K562 (cell line): Measurements from ENCODE around the gene ERMP1. TPM values are rescaled to one million over a fixed set of nuclear protein-coding genes. Genes with fewer than 3 reads are reported as not detected.

Experiments used
- ATAC-seq: fragments of 200-7000 bp; cut with Tn5 transposase; 3 replicates; pipeline ENCODE4 v1.9.1; 2020; ENCODE audit warnings: moderate library complexity
- BruUV-seq: library from RNA; stranded (reverse); fragments of 400-500 nt; replicated peaks from 2 replicates; lab custom pipeline; 2021; lab: Mats Ljungman, UMichigan
- CTCF ChIA-PET: fragments of 300-600 bp; formaldehyde crosslinking; extraction: SDS; loops from one replicate; lab custom pipeline; 2021; ENCODE audit warnings: low intra/inter-chr PET ratio; lab: Yijun Ruan, JAX
- POLR2A ChIA-PET: fragments of 300-600, 350-650 bp; sonication (Branson Sonifier 250); formaldehyde crosslinking; extraction: SDS; loops from one replicate; lab custom pipeline; 2021; ENCODE audit warnings: antibody characterized with exemption, inconsistent platforms; lab: Yijun Ruan, JAX
- DNase-seq, 4 experiments: peaks; one replicate each; pipeline versions ENCODE4 v3.0.0 to v3.0.0-alpha.2; 2011 to 2018; ENCODE audit warnings: low spot score in 3 of 4, mixed read lengths in 3 of 4; ENCODE audit errors: extremely low read depth in 1 of 4
- FAIRE-seq: peaks from 2 replicates; lab custom pipeline; 2011; peaks lifted over from hg19 to GRCh38; lab: Jason Lieb, UNC
- H2AFZ ChIP-seq: 2 replicates; pipeline ENCODE4 v1.6.0; 2011; ENCODE audit warnings: low read depth, low read length, control low read depth, inconsistent platforms
- H3K27ac ChIP-seq: fragments of 200-600 bp; 3 replicates; pipeline ENCODE4 v1.8.0; 2011; ENCODE audit warnings: low read depth, mild to moderate bottlenecking, control low read depth, inconsistent platforms, low read length, moderate library complexity, mixed read lengths; ENCODE audit errors: extremely low read depth
- H3K27me3 ChIP-seq, 2 experiments: fragments of 300-600 bp in 1 of 2; 2 replicates in 1 of 2; 3 replicates in 1 of 2; pipeline versions ENCODE4 v1.6.0 to v1.8.0; 2011; ENCODE audit warnings: inconsistent platforms in 2 of 2, low read length in 2 of 2, mild to moderate bottlenecking in 1 of 2, mixed read lengths in 1 of 2, moderate library complexity in 1 of 2; ENCODE audit not compliant: control insufficient read depth in 2 of 2, insufficient read depth in 2 of 2
- H3K36me3 ChIP-seq: fragments of 300-600 bp; 3 replicates; pipeline ENCODE4 v1.8.0; 2011; ENCODE audit warnings: mild to moderate bottlenecking, low read length, inconsistent platforms; ENCODE audit not compliant: control insufficient read depth, insufficient read depth
- H3K4me1 ChIP-seq, 2 experiments: fragments of 200-600 bp in 1 of 2; replicated peaks in 1 of 2; 2 replicates in 1 of 2; 3 replicates in 1 of 2; pipeline versions ENCODE4 v1.5.1 to v1.8.0; 2011; ENCODE audit warnings: inconsistent platforms in 2 of 2, low read length in 2 of 2, mild to moderate bottlenecking in 1 of 2, mixed read lengths in 1 of 2, moderate library complexity in 1 of 2; ENCODE audit not compliant: control insufficient read depth in 2 of 2, insufficient read depth in 2 of 2
- H3K4me2 ChIP-seq: 2 replicates; pipeline ENCODE4 v1.6.1; 2011; ENCODE audit warnings: low read length, control low read depth, inconsistent platforms, mixed read lengths; ENCODE audit not compliant: insufficient read depth
- H3K4me3 ChIP-seq: fragments of 200-600 bp; sonication (generic), shearing (Covaris generic); 2 replicates; pipeline ENCODE4 v1.5.1; 2016; ENCODE audit warnings: control low read depth, inconsistent platforms
- H3K79me2 ChIP-seq: fragments of 200-600 bp; 3 replicates; pipeline ENCODE4 v1.8.0; 2011; ENCODE audit warnings: low read length, inconsistent platforms; ENCODE audit not compliant: control insufficient read depth, insufficient read depth
- H3K9ac ChIP-seq, 2 experiments: 2 replicates each; pipeline versions ENCODE4 v1.6.0 to v1.6.1; 2011; ENCODE audit warnings: low read depth in 2 of 2, low read length in 2 of 2, control low read depth in 1 of 2, inconsistent platforms in 1 of 2, mild to moderate bottlenecking in 1 of 2, mixed read lengths in 1 of 2; ENCODE audit not compliant: insufficient read depth in 1 of 2
- H3K9me1 ChIP-seq: one replicate; pipeline ENCODE4 v1.6.0; 2011; ENCODE audit warnings: inconsistent platforms, mild to moderate bottlenecking, low read length, moderate library complexity; ENCODE audit not compliant: control insufficient read depth, insufficient read depth
- H3K9me3 ChIP-seq: replicated peaks from 2 replicates; pipeline ENCODE4 v1.5.1; 2011; ENCODE audit warnings: low read depth, low read length, inconsistent platforms; ENCODE audit not compliant: control insufficient read depth, insufficient read depth
- H4K20me1 ChIP-seq: replicated peaks from 2 replicates; pipeline ENCODE4 v1.6.1; 2011; ENCODE audit warnings: low read length, inconsistent platforms, mixed read lengths; ENCODE audit not compliant: control insufficient read depth, insufficient read depth
- CTCF ChIP-seq, 3 experiments: IDR thresholded peaks in 2 of 3; conservative IDR thresholded peaks in 1 of 3; 2 replicates each; pipeline ENCODE4 v1.5.1; 2011 to 2012; ENCODE audit warnings: low read length in 3 of 3, mild to moderate bottlenecking in 3 of 3, control low read depth in 2 of 3, improper control_type of control experiment in 1 of 3, inconsistent platforms in 1 of 3, low read depth in 1 of 3, mixed read lengths in 1 of 3, moderate library complexity in 1 of 3; ENCODE audit not compliant: insufficient read depth in 2 of 3
- FOXK2 ChIP-seq, 2 experiments: fragments of 450-650 bp; IDR thresholded peaks in 1 of 2; conservative IDR thresholded peaks in 1 of 2; 2 replicates each; pipeline ENCODE4 v1.6.1; 2016; ENCODE audit warnings: low read depth in 2 of 2, mild to moderate bottlenecking in 1 of 2
- MTA2 ChIP-seq: fragments of 450-650 bp; IDR thresholded peaks from 2 replicates; pipeline ENCODE4 v1.6.1; 2016; ENCODE audit warnings: low read depth
- MYC ChIP-seq, 2 experiments: fragments of 250-450 bp in 1 of 2; sonication (Bioruptor Pico) in 1 of 2; IDR thresholded peaks; 2 replicates each; pipeline versions ENCODE4 v1.5.1 to v1.6.1; 2012 to 2021; ENCODE audit warnings: low read depth in 2 of 2, borderline replicate concordance in 1 of 2, improper control_type of control experiment in 1 of 2, low read length in 1 of 2, mild to moderate bottlenecking in 1 of 2, moderate library complexity in 1 of 2
- NELFE ChIP-seq: IDR thresholded peaks from 2 replicates; pipeline ENCODE4 v1.6.1; 2011; ENCODE audit warnings: mild to moderate bottlenecking; ENCODE audit not compliant: insufficient read depth, insufficient read length
- RAD51 ChIP-seq: fragments of 450-650 bp; IDR thresholded peaks from 2 replicates; pipeline ENCODE4 v1.7.1; 2016; ENCODE audit warnings: low read depth, mild to moderate bottlenecking, borderline replicate concordance
- RFX5 ChIP-seq: IDR thresholded peaks from 2 replicates; pipeline ENCODE4 v1.6.1; 2011; ENCODE audit warnings: low read depth, mild to moderate bottlenecking, improper control_type of control experiment, low read length
- SFPQ ChIP-seq: fragments of 200-400 bp; formaldehyde crosslinking; IDR thresholded peaks from 2 replicates; pipeline ENCODE4 v1.6.1; 2017; ENCODE audit warnings: mild to moderate bottlenecking, low read depth, low read length, moderate library complexity
- STAT6 ChIP-seq: sonication (generic); formaldehyde crosslinking; IDR thresholded peaks from 2 replicates; pipeline ENCODE4 v1.8.1; 2023; ENCODE audit warnings: mild to moderate bottlenecking, missing genetic modification reagents
- SUPT5H ChIP-seq: fragments of 450-650 bp; IDR thresholded peaks from 2 replicates; pipeline ENCODE4 v1.6.1; 2016
- ZNF347 ChIP-seq: fragments of 450-650 bp; formaldehyde crosslinking; IDR thresholded peaks from 2 replicates; pipeline ENCODE4 v1.4.0; 2020; ENCODE audit warnings: low read depth, mild to moderate bottlenecking, moderate library complexity
- ZNF696 ChIP-seq: fragments of 250-450 bp; sonication (Bioruptor Pico); conservative IDR thresholded peaks from 2 replicates; pipeline ENCODE4 v1.4.0; 2020; ENCODE audit warnings: mild to moderate bottlenecking, moderate library complexity
- ZNF766 ChIP-seq: fragments of 200-800 bp; sonication (Bioruptor generic); conservative IDR thresholded peaks from 2 replicates; pipeline ENCODE4 v1.6.1; 2016; ENCODE audit warnings: missing genetic modification characterization, missing compliant biosample characterization
- WGBS: fragments of 100-300 bp; shearing (Covaris generic); methylation state at CpG from one replicate; pipeline ENCODE4 v1.1.6; 2016; ENCODE audit warnings: low coverage, mixed read lengths; ENCODE audit not compliant: insufficient coverage; ENCODE audit errors: missing lambda C conversion rate; 5-methylcytosine and 5-hydroxymethylcytosine counted together
- in situ Hi-C: fragments of 300-500 bp; cut with MboI; formaldehyde crosslinking; loops from 4 replicates; pipeline ENCODE4 v1.15.0; 2018; ENCODE audit warnings: inconsistent platforms, mixed read lengths
- intact Hi-C: fragments of 100-400 bp; cut with micrococcal nuclease; formaldehyde crosslinking; loops from 2 replicates; pipeline ENCODE4 v1.14.2; 2022
- polyA plus RNA-seq, 8 experiments: library from polyadenylated mRNA; depleted of rRNA in 4 of 8; stranded (reverse) in 5 of 8; unstranded in 3 of 8; fragments of >200 nt; fragmentation: Nextera tagmentation in 2 of 8; fragmentation: Illumina TruSeq in 1 of 8; extraction: Ambion mirVana in 2 of 8; extraction: Trizol in 1 of 8; gene quantifications; 2 replicates each; pipeline versions ENCODE4 v1.2.1 to v1.2.3, GENCODE V29; 2011 to 2014; ENCODE audit warnings: inconsistent platforms in 1 of 8, missing spikeins in 1 of 8
- total RNA-seq, 7 experiments: library from RNA; depleted of rRNA in 6 of 7; stranded (reverse); fragments of >200 nt in 6 of 7; fragmentation: Illumina TruSeq in 2 of 7; extraction: Trizol in 2 of 7; gene quantifications; 2 replicates each; pipeline versions ENCODE4 v1.2.1 to v1.2.3, GENCODE V29; 2011 to 2021; ENCODE audit warnings: low replicate concordance in 1 of 7

Gene ERMP1
- total and polyA plus RNA-seq, 9 of the 15 experiments (the other 6 are each of a cell fraction or from before 2014, with no cell fraction given) = 2.5 to 26.3 (median 12.6) TPM

GRCh38 chr9:5762421-5762820 lies 70.5 kb downstream of the ERMP1 start:
- Histone ChIP-seq H3K79me2 (no peaks in the 10 kb centered on the region), H3K4me2 (no peak overlapping the region), H3K9me3 (no peaks in the 10 kb centered on the region), H3K9me1 (no peaks in the 10 kb centered on the region), H3K27me3 (no peaks in the 10 kb centered on the region), H3K4me1 (no peaks in the 10 kb centered on the region), H3K36me3 (peaks cover 55% of the 10 kb centered on the region; the same call in 2 of the 3 replicates), H2AFZ (no peak overlapping the region), H3K9ac (no peak overlapping the region), H4K20me1 (no peaks in the 10 kb centered on the region), H3K27ac (no peak overlapping the region), H3K4me3 (no peak overlapping the region)
- intact Hi-C loops = no loop called here
- no TSS peak for BruUV-seq
- ChIA-PET CTCF (no interaction called here), POLR2A (no interaction called here)
- ATAC-seq = no peak
- in situ Hi-C loops = no loop called here
- TF ChIP-seq RAD51 = no peak
- no peak for TF ChIP-seq ZNF766
- TF ChIP-seq SFPQ = no peak
- TF ChIP-seq SUPT5H = no peak
- no peak for TF ChIP-seq NELFE
- TF ChIP-seq CTCF (IDR thresholded peaks at IDR 0.05 in 2 of 3, conservative IDR thresholded peaks at IDR 0.05 in 1 of 3; ENCODE audit: insufficient read depth in 2 of 3, low read depth in 1 of 3, low read length in 3 of 3) = no peak
- no peak for TF ChIP-seq RFX5
- no peak for TF ChIP-seq ZNF347
- no peak for TF ChIP-seq MYC (IDR thresholded peaks at IDR 0.05; ENCODE audit: low read depth, low read length)
- TF ChIP-seq MYC (CRISPR knock-in tag; IDR thresholded peaks at IDR 0.05; ENCODE audit: borderline replicate concordance, low read depth) = no peak
- TF ChIP-seq STAT6 = no peak
- no peak for TF ChIP-seq FOXK2 (conservative IDR thresholded peaks at IDR 0.05 in 1 of 2, IDR thresholded peaks at IDR 0.05 in 1 of 2; ENCODE audit: low read depth in 2 of 2)
- TF ChIP-seq MTA2 = no peak
- TF ChIP-seq ZNF696 (CRISPR knock-in tag) = no peak
- WGBS = 95% methylated on average over 4 of the region's 4 CpGs
- no peak for DNase-seq
- no peak for FAIRE-seq
